Loucy (cell line): ENCODE data around the gene ANKFY1.

Experiments
- H2AFZ ChIP-seq: fragments of 200-600 bp; sonication (generic); 2 replicates; pipeline ENCODE4 v1.6.0; 2016; ENCODE audit warnings: antibody characterized with exemption, mild to moderate bottlenecking, low read length, moderate library complexity
- H3F3A ChIP-seq: fragments of 200-600 bp; 2 replicates; pipeline ENCODE4 v1.6.0; 2016; ENCODE audit warnings: antibody characterized with exemption, low read depth, mild to moderate bottlenecking
- H3K27me3 ChIP-seq: fragments of 200-600 bp; sonication (generic); 2 replicates; pipeline ENCODE4 v1.6.1; 2014; ENCODE audit warnings: low read length, mild to moderate bottlenecking; ENCODE audit not compliant: insufficient read depth, poor library complexity, severe bottlenecking
- H3K36me3 ChIP-seq: fragments of 200-600 bp; sonication (generic); 2 replicates; pipeline ENCODE4 v1.6.1; 2016; ENCODE audit warnings: low read length; ENCODE audit not compliant: insufficient read depth
- H3K4me1 ChIP-seq: fragments of 200-600 bp; sonication (generic); 2 replicates; pipeline ENCODE4 v1.5.1; 2014; ENCODE audit warnings: low read length, mild to moderate bottlenecking; ENCODE audit not compliant: insufficient read depth, poor library complexity, severe bottlenecking
- H3K4me2 ChIP-seq: fragments of 200-600 bp; sonication (generic); 2 replicates; pipeline ENCODE4 v1.6.0; 2014; ENCODE audit warnings: antibody characterized with exemption, low read length, low read depth, mild to moderate bottlenecking; ENCODE audit not compliant: poor library complexity, severe bottlenecking
- H3K4me3 ChIP-seq: fragments of 200-600 bp; sonication (generic); 2 replicates; pipeline ENCODE4 v1.5.1; 2014; ENCODE audit warnings: low read length, mild to moderate bottlenecking, mixed read lengths; ENCODE audit not compliant: poor library complexity, severe bottlenecking
- H3K79me2 ChIP-seq: fragments of 200-600 bp; sonication (generic); 2 replicates; pipeline ENCODE4 v1.6.1; 2014; ENCODE audit warnings: low read length; ENCODE audit not compliant: insufficient read depth
- H3K9ac ChIP-seq: fragments of 200-600 bp; sonication (generic); 2 replicates; pipeline ENCODE4 v1.6.0; 2014; ENCODE audit warnings: mild to moderate bottlenecking, low read depth, low read length, moderate library complexity; ENCODE audit not compliant: poor library complexity, severe bottlenecking
- H3K9me2 ChIP-seq: fragments of 200-600 bp; sonication (generic); replicated peaks from 2 replicates; pipeline ENCODE4 v1.6.1; 2016; ENCODE audit warnings: low read depth, low read length, mixed read lengths
- H3K9me3 ChIP-seq: fragments of 200-600 bp; sonication (generic); 2 replicates; pipeline ENCODE4 v1.6.1; 2014; ENCODE audit warnings: mild to moderate bottlenecking, antibody characterized with exemption, low read length, low read depth; ENCODE audit not compliant: insufficient read depth
- H4K20me1 ChIP-seq: fragments of 200-600 bp; sonication (generic); 2 replicates; pipeline ENCODE4 v1.6.0; 2014; ENCODE audit warnings: antibody characterized with exemption, low read length, mild to moderate bottlenecking; ENCODE audit not compliant: insufficient read depth, poor library complexity, severe bottlenecking
- CTCF ChIP-seq: fragments of 200-600 bp; sonication (generic); conservative IDR thresholded peaks from 2 replicates; pipeline ENCODE4 v1.5.1; 2014; ENCODE audit warnings: mild to moderate bottlenecking, antibody characterized with exemption, low read length
- EZH2phosphoT487 ChIP-seq: fragments of 200-600 bp; IDR thresholded peaks from 2 replicates; pipeline ENCODE4 v1.6.1; 2018; ENCODE audit warnings: antibody characterized with exemption, mild to moderate bottlenecking, moderate library complexity, borderline replicate concordance

The ANKFY1 gene

GRCh38 chr17:4272972-4273368, 9.2 kb upstream of the ANKFY1 start:
- peaks cover 9% of the 10 kb centered on the region for H4K20me1 ChIP-seq
- H3K4me1 ChIP-seq: no peaks in the 10 kb centered on the region
- TF ChIP-seq CTCF: no peak
- TF ChIP-seq EZH2phosphoT487: no peak
- 0 out of 2 replicates have a peak, but pooled peaks cover 5% of the 10 kb centered on the region for H3F3A ChIP-seq
- H3K27me3 ChIP-seq: no peaks in the 10 kb centered on the region
- no peak overlapping the region for H3K9ac ChIP-seq
- no peak overlapping the region for H3K4me3 ChIP-seq
- no peak overlapping the region for H3K4me2 ChIP-seq
- no peaks in the 10 kb centered on the region for H3K9me3 ChIP-seq
- peaks cover 20% of the 10 kb centered on the region; the same call in 1 of the 2 replicates for H3K79me2 ChIP-seq
- no peak overlapping the region for H2AFZ ChIP-seq
- H3K36me3 ChIP-seq: peaks cover 69% of the 10 kb centered on the region; the same call in 1 of the 2 replicates
- H3K9me2 ChIP-seq: no peaks in the 10 kb centered on the region

- Histone ChIP-seq H3K79me2 (peaks cover 17% of the 10 kb centered on the region; the same call in 1 of the 2 replicates), H3K4me2 (no peak overlapping the region), H2AFZ (no peak overlapping the region), H3K9me2 (no peaks in the 10 kb centered on the region), H3K4me1 (no peaks in the 10 kb centered on the region), H3K36me3 (peaks cover 70% of the 10 kb centered on the region; the same call in 1 of the 2 replicates), H3F3A (0 out of 2 replicates have a peak, but pooled peaks cover 5% of the 10 kb centered on the region), H4K20me1 (peaks cover 9% of the 10 kb centered on the region), H3K27me3 (no peaks in the 10 kb centered on the region), H3K9ac (no peak overlapping the region), H3K9me3 (no peaks in the 10 kb centered on the region), H3K4me3 (no peak overlapping the region)
- TF ChIP-seq CTCF (no peak), EZH2phosphoT487 (no peak)
These were observed 8.6 kb upstream of the ANKFY1 start for GRCh38 chr17:4272213-4272971.

GRCh38 chr17:4270736-4271135, 7.0 kb upstream of the ANKFY1 start:
- H3K9ac ChIP-seq: no peak overlapping the region
- H4K20me1 ChIP-seq: peaks cover under 1% of the 10 kb centered on the region
- H3K4me1 ChIP-seq: no peaks in the 10 kb centered on the region
- H3F3A ChIP-seq: peaks cover 5% of the 10 kb centered on the region; the same call in 1 of the 2 replicates
- no peak overlapping the region for H3K4me2 ChIP-seq
- H3K27me3 ChIP-seq: no peaks in the 10 kb centered on the region
- H2AFZ ChIP-seq: no peak overlapping the region
- peaks cover 60% of the 10 kb centered on the region; the same call in 1 of the 2 replicates for H3K36me3 ChIP-seq
- peaks cover 3% of the 10 kb centered on the region; the same call in 1 of the 2 replicates for H3K79me2 ChIP-seq
- no peak for TF ChIP-seq EZH2phosphoT487
- TF ChIP-seq CTCF: no peak
- no peaks in the 10 kb centered on the region for H3K9me3 ChIP-seq
- no peaks in the 10 kb centered on the region for H3K9me2 ChIP-seq
- no peak overlapping the region for H3K4me3 ChIP-seq
